ENCODE results near the gene FAM20A.

The FAM20A gene

DNA sequence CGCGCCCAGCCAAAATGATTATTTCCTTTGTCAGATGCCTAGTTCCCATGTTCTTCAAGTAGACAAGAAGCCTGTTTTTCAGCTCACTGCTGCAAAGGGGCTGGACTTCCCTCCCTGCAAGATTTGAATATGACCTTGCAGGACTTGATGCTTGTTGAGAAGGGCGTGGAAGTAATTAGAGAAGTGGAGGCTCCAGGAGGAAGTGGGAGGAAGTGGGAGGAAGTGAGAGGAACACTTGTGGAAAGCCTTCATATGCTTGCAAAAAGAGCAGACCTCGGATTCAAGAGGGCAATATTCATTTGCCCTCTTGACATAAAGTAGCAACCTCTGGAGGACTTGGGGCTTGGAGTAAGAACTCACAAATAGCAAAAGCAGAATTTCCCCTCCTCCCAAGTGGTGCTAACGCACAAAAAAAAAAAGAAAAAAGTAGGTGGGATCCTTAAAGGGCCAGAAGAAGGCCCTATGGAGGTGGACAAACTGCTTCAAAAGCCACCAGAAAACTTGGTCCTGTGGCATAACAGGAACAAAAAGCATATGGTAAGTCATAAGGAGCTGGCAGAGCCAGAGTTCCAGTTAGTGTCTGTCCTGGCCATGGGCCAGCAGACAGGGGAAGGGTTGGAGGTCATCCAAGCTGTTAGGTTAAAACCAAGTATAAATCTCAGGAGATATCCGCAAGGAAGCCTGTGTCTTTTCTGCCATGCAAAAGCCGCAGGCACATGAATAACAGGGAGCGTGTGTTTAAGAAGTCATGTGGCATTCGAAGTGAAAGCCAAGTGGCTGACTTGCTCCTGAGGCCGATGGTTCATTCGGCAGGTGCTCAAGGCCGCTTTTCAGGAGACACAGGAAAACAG lies 109.6 kb downstream of the FAM20A start:
- H3K9ac ChIP-seq (ENCODE audit: low read depth, low read length, poor library complexity, severe bottlenecking): no peak overlapping the region
- no peaks in the 10 kb centered on the region for H3K9me2 ChIP-seq (replicated peaks; ENCODE audit: low read depth, low read length)
- H2AFZ ChIP-seq (ENCODE audit: low read length): no peak overlapping the region
- no peak for TF ChIP-seq CTCF (conservative IDR thresholded peaks at IDR 0.05; ENCODE audit: low read length)
- no peak for TF ChIP-seq EZH2phosphoT487 (IDR thresholded peaks at IDR 0.05; ENCODE audit: borderline replicate concordance)
- no peaks in the 10 kb centered on the region for H3K9me3 ChIP-seq (ENCODE audit: insufficient read depth, low read depth, low read length)
- H3K4me1 ChIP-seq (ENCODE audit: insufficient read depth, low read length, poor library complexity, severe bottlenecking): peaks cover 12% of the 10 kb centered on the region
- no peaks in the 10 kb centered on the region for H3F3A ChIP-seq (ENCODE audit: low read depth)
- no peaks in the 10 kb centered on the region for H3K79me2 ChIP-seq (ENCODE audit: insufficient read depth, low read length)
- no peak overlapping the region for H3K4me2 ChIP-seq (ENCODE audit: low read depth, low read length, poor library complexity, severe bottlenecking)
- H3K4me3 ChIP-seq (ENCODE audit: low read length, poor library complexity, severe bottlenecking): no peak overlapping the region
- no peaks in the 10 kb centered on the region for H3K27me3 ChIP-seq (ENCODE audit: insufficient read depth, low read length, poor library complexity, severe bottlenecking)
- no peaks in the 10 kb centered on the region for H4K20me1 ChIP-seq (ENCODE audit: insufficient read depth, low read length, poor library complexity, severe bottlenecking)
- no peaks in the 10 kb centered on the region for H3K36me3 ChIP-seq (ENCODE audit: insufficient read depth, low read length)

- no peaks in the 10 kb centered on the region for H4K20me1 ChIP-seq (ENCODE audit: insufficient read depth, low read length, poor library complexity, severe bottlenecking)
- TF ChIP-seq EZH2phosphoT487 (IDR thresholded peaks at IDR 0.05; ENCODE audit: borderline replicate concordance): no peak
- no peak for TF ChIP-seq CTCF (conservative IDR thresholded peaks at IDR 0.05; ENCODE audit: low read length)
- no peak overlapping the region for H3K4me3 ChIP-seq (ENCODE audit: low read length, poor library complexity, severe bottlenecking)
- no peaks in the 10 kb centered on the region for H3K9me3 ChIP-seq (ENCODE audit: insufficient read depth, low read depth, low read length)
- no peaks in the 10 kb centered on the region for H3F3A ChIP-seq (ENCODE audit: low read depth)
- H3K4me1 ChIP-seq (ENCODE audit: insufficient read depth, low read length, poor library complexity, severe bottlenecking): peaks cover 12% of the 10 kb centered on the region
- H3K9ac ChIP-seq (ENCODE audit: low read depth, low read length, poor library complexity, severe bottlenecking): no peak overlapping the region
- H2AFZ ChIP-seq (ENCODE audit: low read length): no peak overlapping the region
- H3K36me3 ChIP-seq (ENCODE audit: insufficient read depth, low read length): no peaks in the 10 kb centered on the region
- H3K9me2 ChIP-seq (replicated peaks; ENCODE audit: low read depth, low read length): no peaks in the 10 kb centered on the region
- no peaks in the 10 kb centered on the region for H3K79me2 ChIP-seq (ENCODE audit: insufficient read depth, low read length)
- H3K27me3 ChIP-seq (ENCODE audit: insufficient read depth, low read length, poor library complexity, severe bottlenecking): no peaks in the 10 kb centered on the region
- H3K4me2 ChIP-seq (ENCODE audit: low read depth, low read length, poor library complexity, severe bottlenecking): no peak overlapping the region
Measured at GRCh38 chr17:68489919-68490318, 111.2 kb downstream of the FAM20A start.
